CD14-positive monocyte (primary cell): ENCODE data around the gene SYNE1. TPM values are rescaled to one million over a fixed set of nuclear protein-coding genes. Genes with fewer than 3 reads are reported as not detected.

ENCODE experiments used
- DNase-seq, 3 donors: peaks; one replicate each; pipeline ENCODE4 v3.0.0-alpha.2; 2011 to 2022
- H2AFZ ChIP-seq: 2 replicates; pipeline ENCODE4 v1.6.0; 2012; ENCODE audit warnings: mild to moderate bottlenecking, low read depth, low read length, inconsistent platforms; ENCODE audit not compliant: insufficient read depth, poor library complexity, severe bottlenecking
- H3K27ac ChIP-seq, 2 donors: 1 replicate in 1 of 2; 2 replicates in 1 of 2; pipeline ENCODE4 v1.5.1; 2012 to 2013; ENCODE audit warnings: low read length in 2 of 2, control low read depth in 1 of 2, inconsistent platforms in 1 of 2, low read depth in 1 of 2, mild to moderate bottlenecking in 1 of 2
- H3K27me3 ChIP-seq, 2 donors: one replicate each; pipeline versions ENCODE4 v1.6.0 to v1.6.1; 2011 to 2013; ENCODE audit warnings: low read length in 2 of 2; ENCODE audit not compliant: control insufficient read depth in 2 of 2, insufficient read depth in 2 of 2
- H3K36me3 ChIP-seq, 2 donors: replicated peaks in 1 of 2; 1 replicate in 1 of 2; 2 replicates in 1 of 2; pipeline versions ENCODE4 v1.5.1 to v1.6.1; 2012 to 2013; ENCODE audit warnings: low read length in 2 of 2, control low read depth in 1 of 2, inconsistent platforms in 1 of 2, mild to moderate bottlenecking in 1 of 2; ENCODE audit not compliant: insufficient read depth in 2 of 2, control insufficient read depth in 1 of 2
- H3K4me1 ChIP-seq, 2 donors: 1 replicate in 1 of 2; 2 replicates in 1 of 2; pipeline versions ENCODE4 v1.5.1 to v1.6.1; 2012 to 2013; ENCODE audit warnings: low read length in 2 of 2, control low read depth in 1 of 2, inconsistent platforms in 1 of 2, mild to moderate bottlenecking in 1 of 2, moderate library complexity in 1 of 2; ENCODE audit not compliant: insufficient read depth in 2 of 2, control insufficient read depth in 1 of 2
- H3K4me2 ChIP-seq: replicated peaks from 2 replicates; pipeline ENCODE3; 2012; ENCODE audit warnings: low read length, moderate library complexity, mild to moderate bottlenecking; ENCODE audit not compliant: poor library complexity, severe bottlenecking; ENCODE audit errors: extremely low read depth
- H3K4me3 ChIP-seq, 3 experiments: fragments of 200-600 bp in 1 of 3; sonication (generic) in 1 of 3; replicated peaks in 1 of 3; 1 replicate in 2 of 3; 2 replicates in 1 of 3; pipeline ENCODE4 v1.5.1; 2011 to 2013; ENCODE audit warnings: low read length in 3 of 3, mild to moderate bottlenecking in 3 of 3, control low read depth in 2 of 3, low read depth in 2 of 3, inconsistent platforms in 1 of 3, moderate library complexity in 1 of 3
- H3K79me2 ChIP-seq: 2 replicates; pipeline ENCODE4 v1.6.0; 2012; ENCODE audit warnings: mild to moderate bottlenecking, control low read depth, inconsistent platforms, low read length, moderate library complexity; ENCODE audit not compliant: insufficient read depth
- H3K9ac ChIP-seq: 2 replicates; pipeline ENCODE4 v1.6.0; 2017; ENCODE audit warnings: low read length, mild to moderate bottlenecking; ENCODE audit not compliant: insufficient read depth, poor library complexity, severe bottlenecking
- H3K9me3 ChIP-seq, 2 donors: replicated peaks in 1 of 2; 1 replicate in 1 of 2; 2 replicates in 1 of 2; pipeline versions ENCODE4 v1.5.1 to v1.6.1; 2012 to 2013; ENCODE audit warnings: low read length in 2 of 2, control low read depth in 1 of 2; ENCODE audit not compliant: control insufficient read depth in 1 of 2, insufficient read depth in 1 of 2
- H4K20me1 ChIP-seq: 2 replicates; pipeline ENCODE4 v1.6.0; 2012; ENCODE audit warnings: mild to moderate bottlenecking, low read length, control low read depth, moderate library complexity; ENCODE audit not compliant: insufficient read depth
- H3K27ac Mint-ChIP-seq, 7 donors: one replicate each; pipeline ENCODE4 v1.8.0; 2020; ENCODE audit warnings: mild to moderate bottlenecking in 7 of 7, mixed read lengths in 7 of 7, moderate library complexity in 6 of 7, inconsistent platforms in 2 of 7
- H3K27me3 Mint-ChIP-seq, 3 donors: one replicate each; pipeline ENCODE4 v1.8.0; 2021 to 2022; ENCODE audit warnings: low read depth in 3 of 3, mild to moderate bottlenecking in 3 of 3, mixed read lengths in 3 of 3, moderate library complexity in 3 of 3, inconsistent platforms in 1 of 3
- H3K36me3 Mint-ChIP-seq, 2 donors: one replicate each; pipeline ENCODE4 v1.8.0; 2020; ENCODE audit warnings: mixed read lengths in 2 of 2, inconsistent platforms in 1 of 2, mild to moderate bottlenecking in 1 of 2
- H3K4me1 Mint-ChIP-seq: one replicate; pipeline ENCODE4 v1.8.0; 2020; ENCODE audit warnings: mild to moderate bottlenecking, mixed read lengths
- H3K4me3 Mint-ChIP-seq, 2 donors: one replicate each; pipeline ENCODE4 v1.8.0; 2020; ENCODE audit warnings: mild to moderate bottlenecking in 2 of 2, mixed read lengths in 2 of 2, moderate library complexity in 1 of 2
- H3K9me3 Mint-ChIP-seq, 7 donors: one replicate each; pipeline ENCODE4 v1.8.0; 2020 to 2022; ENCODE audit warnings: mixed read lengths in 7 of 7, mild to moderate bottlenecking in 6 of 7, moderate library complexity in 6 of 7, inconsistent platforms in 2 of 7
- CTCF ChIP-seq: fragments of 200-600 bp; IDR thresholded peaks from one replicate; pipeline ENCODE4 v1.8.0; 2022; ENCODE audit warnings: antibody characterized with exemption, mild to moderate bottlenecking
- WGBS: methylation state at CpG from one replicate; pipeline ENCODE4 v1.1.5; 2013; ENCODE audit warnings: missing lambda C conversion rate; ENCODE audit not compliant: insufficient coverage; 5-methylcytosine and 5-hydroxymethylcytosine counted together
- intact Hi-C, 2 donors: fragments of 100-400 bp; cut with micrococcal nuclease; formaldehyde crosslinking; loops; one replicate each; pipeline versions ENCODE4 v1.15.0 to v1.15.1; 2023
- polyA plus RNA-seq, 3 donors: library from polyadenylated mRNA; depleted of rRNA in 1 of 3; unstranded in 2 of 3; stranded (reverse) in 1 of 3; fragments of 300-500 nt in 2 of 3; fragments of >200 nt in 1 of 3; fragmentation: Illumina TruSeq in 2 of 3; gene quantifications; 1 replicate in 2 of 3; 2 replicates in 1 of 3; pipeline ENCODE4 v1.2.3, GENCODE V29; 2012 to 2021

SYNE1 gene
- polyA plus RNA-seq, 3 donors, result 3.7 to 24.5 (median 8.1) TPM

- no peaks in the 10 kb centered on the region for H4K20me1 ChIP-seq
- peak overlapping the region in 5 of 7 donors; percentile 84 to 94 (median 90) for H3K27ac Mint-ChIP-seq
- peak overlapping the region; percentile 1 for H2AFZ ChIP-seq
- peaks cover 0 to 2% (median 0%) of the 10 kb centered on the region in 3 donors for H3K27me3 Mint-ChIP-seq
- no peaks in the 10 kb centered on the region for H3K9me3 ChIP-seq
- H3K4me3 Mint-ChIP-seq, result peak overlapping the region in 1 of 2 donors; percentile 29
- WGBS, result 100% methylated on average over 4 of the region's 4 CpGs
- DNase-seq, result no peak
- H3K27me3 ChIP-seq, result no peaks in the 10 kb centered on the region
- no peak overlapping the region for H3K4me3 ChIP-seq
- H3K4me1 ChIP-seq, result peaks cover 14 to 23% of the 10 kb centered on the region in 2 donors
- no peak overlapping the region for H3K9ac ChIP-seq
- H3K4me1 Mint-ChIP-seq, result peaks cover 16% of the 10 kb centered on the region
- intact Hi-C loops, result no loop called here
- no peaks in the 10 kb centered on the region for H3K36me3 ChIP-seq
- TF ChIP-seq CTCF, result no peak
- peaks cover 0 to 5% (median 1%) of the 10 kb centered on the region in 7 donors for H3K9me3 Mint-ChIP-seq
- no peaks in the 10 kb centered on the region for H3K79me2 ChIP-seq
- no peak overlapping the region for H3K4me2 ChIP-seq
- no peaks in the 10 kb centered on the region for H3K36me3 Mint-ChIP-seq
- peak overlapping the region in 1 of 2 donors; percentile 81 for H3K27ac ChIP-seq
Measured at GRCh38 chr6:152094276-152094675, 542.9 kb downstream of the SYNE1 start.

GRCh38 chr6:152093711-152094110 lies 543.5 kb downstream of the SYNE1 start:
- no peaks in the 10 kb centered on the region for H4K20me1 ChIP-seq
- no peak for DNase-seq
- Mint-ChIP-seq H3K4me1 (peaks cover 16% of the 10 kb centered on the region), H3K4me3 (no peak overlapping the region), H3K27me3 (peaks cover 0 to 2% (median 0%) of the 10 kb centered on the region in 3 donors), H3K9me3 (peaks cover 0 to 5% (median 1%) of the 10 kb centered on the region in 7 donors), H3K27ac (peak overlapping the region in 1 of 7 donors; percentile 21), H3K36me3 (no peaks in the 10 kb centered on the region)
- no peaks in the 10 kb centered on the region for H3K79me2 ChIP-seq
- no peaks in the 10 kb centered on the region for H3K27me3 ChIP-seq
- WGBS, result 92% methylated on average over 5 of the region's 6 CpGs
- no peaks in the 10 kb centered on the region for H3K9me3 ChIP-seq
- no peak overlapping the region for H3K4me3 ChIP-seq
- H3K4me2 ChIP-seq, result no peak overlapping the region
- peaks cover 10 to 18% of the 10 kb centered on the region in 2 donors for H3K4me1 ChIP-seq
- no peak for TF ChIP-seq CTCF
- intact Hi-C loops, result no loop called here
- no peak overlapping the region for H2AFZ ChIP-seq
- H3K9ac ChIP-seq, result no peak overlapping the region
- H3K36me3 ChIP-seq, result no peaks in the 10 kb centered on the region
- no peak overlapping the region for H3K27ac ChIP-seq
